ENCODE results near the gene TCF3.
"Not testable (repeated sequence)": the region's sequence is repeated elsewhere in the genome, so short reads cannot be mapped to it uniquely, and the experiment has no call there.

The TCF3 gene

DNA sequence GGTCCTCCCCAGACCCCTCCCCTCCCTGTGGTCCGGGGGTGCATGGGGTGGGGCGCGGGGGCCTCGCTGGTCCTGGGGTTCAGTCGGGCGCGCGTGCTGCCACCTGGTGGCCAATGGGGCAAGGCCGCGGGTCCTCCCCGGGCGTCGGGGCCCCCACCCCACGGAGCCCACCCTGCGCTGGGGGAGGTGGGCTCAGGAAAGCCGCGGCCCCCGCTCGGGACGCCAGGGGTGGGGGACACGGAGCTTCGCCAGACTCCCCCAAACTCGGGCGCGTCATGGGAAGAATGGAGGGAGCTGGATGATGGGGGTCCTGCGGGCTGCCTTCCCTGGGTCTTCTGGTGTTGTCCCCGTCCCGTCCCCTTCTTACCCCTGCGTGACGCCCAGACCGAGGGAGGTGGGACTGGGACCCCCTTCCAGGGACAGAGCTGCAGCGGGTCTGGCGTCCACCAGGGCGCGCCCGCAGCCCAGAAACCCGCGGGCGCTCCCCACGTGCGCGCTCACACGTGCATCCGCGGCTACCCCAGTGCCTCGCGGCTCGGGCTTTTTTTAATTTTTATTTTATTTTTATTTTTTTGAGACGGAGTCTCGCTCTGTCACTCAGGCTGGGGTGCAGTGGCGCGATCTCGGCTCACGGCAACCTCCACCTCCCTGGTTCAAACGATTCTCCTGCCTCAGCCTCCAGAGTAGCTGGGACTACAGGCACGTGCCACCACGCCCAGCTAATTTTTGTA, 19.8 kb upstream of the TCF3 start:
- Histone ChIP-seq H3K9ac (ENCODE audit: insufficient read length, low read depth) (peak overlapping the region; percentile 80), H3K4me1 (ENCODE audit: insufficient read depth, insufficient read length) (peaks cover 26% of the 10 kb centered on the region), H3K4me3 (ENCODE audit: insufficient read length, low read depth) (peak overlapping the region; percentile 49)

GRCh38 chr19:1671716-1672037, 19.3 kb upstream of the TCF3 start:
- Histone ChIP-seq H3K27me3 (ENCODE audit: insufficient read depth, insufficient read length) (peaks cover 64% of the 10 kb centered on the region), H3K4me3 (ENCODE audit: insufficient read length, low read depth) (no peak overlapping the region), H3K9me3 (ENCODE audit: insufficient read depth, low read length) (no peaks in the 10 kb centered on the region), H3K9ac (ENCODE audit: insufficient read length, low read depth) (no peak overlapping the region), H3K4me1 (ENCODE audit: insufficient read depth, insufficient read length) (peaks cover 26% of the 10 kb centered on the region), H3K36me3 (ENCODE audit: insufficient read depth, insufficient read length, low read length) (no peaks in the 10 kb centered on the region)
- TF ChIP-seq YY1 (IDR thresholded peaks at IDR 0.05; ENCODE audit: insufficient read depth, insufficient read length): no peak
- no peak for TF ChIP-seq SUZ12 (IDR thresholded peaks at IDR 0.05; ENCODE audit: extremely low read depth, insufficient read depth, insufficient read length)
- no peak for TF ChIP-seq ZNF274 (IDR thresholded peaks at IDR 0.05; ENCODE audit: low read depth, low read length)
- no peak for DNase-seq (ENCODE audit: low read depth, low spot score)

More for the DNA sequence above, 19.8 kb upstream of the TCF3 start:
- Histone ChIP-seq H3K27me3 (ENCODE audit: insufficient read depth, insufficient read length) (peaks cover 68% of the 10 kb centered on the region), H3K36me3 (ENCODE audit: insufficient read depth, insufficient read length, low read length) (no peaks in the 10 kb centered on the region), H3K9me3 (ENCODE audit: insufficient read depth, low read length) (no peaks in the 10 kb centered on the region)
- TF ChIP-seq YY1 (IDR thresholded peaks at IDR 0.05; ENCODE audit: insufficient read depth, insufficient read length) (no peak), SUZ12 (IDR thresholded peaks at IDR 0.05; ENCODE audit: extremely low read depth, insufficient read depth, insufficient read length) (no peak), ZNF274 (IDR thresholded peaks at IDR 0.05; ENCODE audit: low read depth, low read length) (no peak)
- no peak for DNase-seq (ENCODE audit: low read depth, low spot score)

GRCh38 chr19:1670747-1671146, 18.3 kb upstream of the TCF3 start:
- not testable (repeated sequence) for H3K36me3 ChIP-seq (ENCODE audit: insufficient read depth, insufficient read length, low read length); H3K9ac ChIP-seq (ENCODE audit: insufficient read length, low read depth)

GRCh38 chr19:1668486-1669270, 16.3 kb upstream of the TCF3 start:
- Histone ChIP-seq H3K9ac (ENCODE audit: insufficient read length, low read depth) (peak overlapping the region; percentile 76), H3K9me3 (ENCODE audit: insufficient read depth, low read length) (no peaks in the 10 kb centered on the region), H3K4me1 (ENCODE audit: insufficient read depth, insufficient read length) (peaks cover 28% of the 10 kb centered on the region), H3K36me3 (ENCODE audit: insufficient read depth, insufficient read length, low read length) (no peaks in the 10 kb centered on the region), H3K4me3 (ENCODE audit: insufficient read length, low read depth) (peak overlapping the region; percentile 12), H3K27me3 (ENCODE audit: insufficient read depth, insufficient read length) (peaks cover 53% of the 10 kb centered on the region)
- no peak for DNase-seq (ENCODE audit: low read depth, low spot score)
- no peak for TF ChIP-seq SUZ12 (IDR thresholded peaks at IDR 0.05; ENCODE audit: extremely low read depth, insufficient read depth, insufficient read length)
- no peak for TF ChIP-seq ZNF274 (IDR thresholded peaks at IDR 0.05; ENCODE audit: low read depth, low read length)
- TF ChIP-seq YY1 (IDR thresholded peaks at IDR 0.05; ENCODE audit: insufficient read depth, insufficient read length): no peak

More at GRCh38 chr19:1670747-1671146, 18.3 kb upstream of the TCF3 start:
- Histone ChIP-seq H3K4me1 (ENCODE audit: insufficient read depth, insufficient read length) (peaks cover 29% of the 10 kb centered on the region), H3K27me3 (ENCODE audit: insufficient read depth, insufficient read length) (peaks cover 55% of the 10 kb centered on the region)
- H3K4me3 ChIP-seq (ENCODE audit: insufficient read length, low read depth); DNase-seq (ENCODE audit: low read depth, low spot score); H3K9me3 ChIP-seq (ENCODE audit: insufficient read depth, low read length): not testable (repeated sequence)

DNA sequence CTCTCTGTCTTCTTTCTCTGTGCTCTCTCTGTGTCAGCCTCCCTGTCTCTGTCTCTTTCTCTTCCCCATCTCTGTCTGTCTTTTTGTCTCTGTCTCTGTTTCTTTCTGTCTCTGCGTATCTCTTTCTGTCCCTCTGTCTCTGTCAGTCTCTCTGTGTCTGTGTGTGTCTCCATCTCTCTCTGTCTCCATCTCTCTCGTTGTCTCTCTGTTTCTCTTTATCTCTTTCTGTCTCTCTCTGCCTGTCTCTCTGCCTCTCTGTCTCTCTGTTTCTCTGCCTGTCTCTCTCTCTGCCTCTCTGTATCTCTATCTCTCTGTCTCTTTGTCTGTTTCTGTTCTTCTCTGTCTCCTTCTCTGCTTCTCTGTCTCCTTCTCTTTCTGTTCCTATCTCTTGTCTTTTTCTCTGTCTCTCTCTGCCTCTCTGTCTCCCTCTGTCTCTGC, 15.7 kb upstream of the TCF3 start:
- H3K9ac ChIP-seq (ENCODE audit: insufficient read length, low read depth): no peak overlapping the region
- H3K27me3 ChIP-seq (ENCODE audit: insufficient read depth, insufficient read length): peaks cover 52% of the 10 kb centered on the region
- no peak for TF ChIP-seq YY1 (IDR thresholded peaks at IDR 0.05; ENCODE audit: insufficient read depth, insufficient read length)
- no peak for TF ChIP-seq ZNF274 (IDR thresholded peaks at IDR 0.05; ENCODE audit: low read depth, low read length)
- TF ChIP-seq SUZ12 (IDR thresholded peaks at IDR 0.05; ENCODE audit: extremely low read depth, insufficient read depth, insufficient read length): no peak
- no peaks in the 10 kb centered on the region for H3K9me3 ChIP-seq (ENCODE audit: insufficient read depth, low read length)
- no peaks in the 10 kb centered on the region for H3K36me3 ChIP-seq (ENCODE audit: insufficient read depth, insufficient read length, low read length)
- peaks cover 25% of the 10 kb centered on the region for H3K4me1 ChIP-seq (ENCODE audit: insufficient read depth, insufficient read length)
- DNase-seq (ENCODE audit: low read depth, low spot score): no peak
- peak overlapping the region; percentile 12 for H3K4me3 ChIP-seq (ENCODE audit: insufficient read length, low read depth)

GRCh38 chr19:1665565-1666047, 13.2 kb upstream of the TCF3 start:
- TF ChIP-seq SUZ12 (IDR thresholded peaks at IDR 0.05; ENCODE audit: extremely low read depth, insufficient read depth, insufficient read length): no peak
- TF ChIP-seq ZNF274 (IDR thresholded peaks at IDR 0.05; ENCODE audit: low read depth, low read length): no peak
- no peak for TF ChIP-seq YY1 (IDR thresholded peaks at IDR 0.05; ENCODE audit: insufficient read depth, insufficient read length)
- DNase-seq (ENCODE audit: low read depth, low spot score): no peak
- H3K4me1 ChIP-seq (ENCODE audit: insufficient read depth, insufficient read length): peaks cover 22% of the 10 kb centered on the region
- no peak overlapping the region for H3K4me3 ChIP-seq (ENCODE audit: insufficient read length, low read depth)
- no peaks in the 10 kb centered on the region for H3K9me3 ChIP-seq (ENCODE audit: insufficient read depth, low read length)
- peaks cover 33% of the 10 kb centered on the region for H3K27me3 ChIP-seq (ENCODE audit: insufficient read depth, insufficient read length)
- H3K36me3 ChIP-seq (ENCODE audit: insufficient read depth, insufficient read length, low read length): no peaks in the 10 kb centered on the region
- peak overlapping the region; percentile 16 for H3K9ac ChIP-seq (ENCODE audit: insufficient read length, low read depth)

- no peak for TF ChIP-seq SUZ12 (IDR thresholded peaks at IDR 0.05; ENCODE audit: extremely low read depth, insufficient read depth, insufficient read length)
- TF ChIP-seq YY1 (IDR thresholded peaks at IDR 0.05; ENCODE audit: insufficient read depth, insufficient read length): no peak
- no peak for TF ChIP-seq ZNF274 (IDR thresholded peaks at IDR 0.05; ENCODE audit: low read depth, low read length)
- H3K9me3 ChIP-seq (ENCODE audit: insufficient read depth, low read length): no peaks in the 10 kb centered on the region
- no peak overlapping the region for H3K9ac ChIP-seq (ENCODE audit: insufficient read length, low read depth)
Observed at GRCh38 chr19:1663852-1664251, 11.4 kb upstream of the TCF3 start.

GRCh38 chr19:1663227-1663626, 10.8 kb upstream of the TCF3 start:
- DNase-seq (ENCODE audit: low read depth, low spot score); H3K9ac ChIP-seq (ENCODE audit: insufficient read length, low read depth); H3K4me3 ChIP-seq (ENCODE audit: insufficient read length, low read depth); H3K36me3 ChIP-seq (ENCODE audit: insufficient read depth, insufficient read length, low read length); H3K27me3 ChIP-seq (ENCODE audit: insufficient read depth, insufficient read length); H3K9me3 ChIP-seq (ENCODE audit: insufficient read depth, low read length): not testable (repeated sequence)
- H3K4me1 ChIP-seq (ENCODE audit: insufficient read depth, insufficient read length): peaks cover 17% of the 10 kb centered on the region

More at GRCh38 chr19:1663852-1664251, 11.4 kb upstream of the TCF3 start:
- no peaks in the 10 kb centered on the region for H3K36me3 ChIP-seq (ENCODE audit: insufficient read depth, insufficient read length, low read length)
- peaks cover 21% of the 10 kb centered on the region for H3K4me1 ChIP-seq (ENCODE audit: insufficient read depth, insufficient read length)
- DNase-seq (ENCODE audit: low read depth, low spot score): no peak
- H3K4me3 ChIP-seq (ENCODE audit: insufficient read length, low read depth): no peak overlapping the region
- H3K27me3 ChIP-seq (ENCODE audit: insufficient read depth, insufficient read length): peaks cover 16% of the 10 kb centered on the region
